H9 (cell line): Measurements from ENCODE around the gene SVEP1. TPM values are rescaled to one million over a fixed set of nuclear protein-coding genes. Genes with fewer than 3 reads are reported as not detected.

Source experiments
- DNase-seq: peaks from one replicate; pipeline ENCODE4 v3.0.0-alpha.2; 2017
- H2AFZ ChIP-seq: one replicate; pipeline ENCODE4 v1.6.1; 2013; ENCODE audit warnings: mild to moderate bottlenecking, low read length, control low read depth, moderate library complexity
- H2AK5ac ChIP-seq: 2 replicates; pipeline ENCODE4 v1.6.1; 2013; ENCODE audit warnings: low read length, control low read depth, mixed read lengths; ENCODE audit not compliant: insufficient read length
- H2BK120ac ChIP-seq: one replicate; pipeline ENCODE4 v1.6.1; 2013; ENCODE audit warnings: low read depth, mild to moderate bottlenecking, low read length, control low read depth, inconsistent platforms; ENCODE audit not compliant: poor library complexity, severe bottlenecking
- H2BK12ac ChIP-seq: 2 replicates; pipeline ENCODE4 v1.6.1; 2013; ENCODE audit warnings: low read length, control low read depth, mixed read lengths, low read depth; ENCODE audit not compliant: insufficient read length
- H2BK15ac ChIP-seq: 2 replicates; pipeline ENCODE4 v1.6.1; 2013; ENCODE audit warnings: low read depth, low read length, control low read depth
- H2BK20ac ChIP-seq: one replicate; pipeline ENCODE4 v1.6.1; 2013; ENCODE audit warnings: low read depth, mild to moderate bottlenecking, low read length, control low read depth, inconsistent platforms; ENCODE audit not compliant: poor library complexity, severe bottlenecking
- H2BK5ac ChIP-seq: 2 replicates; pipeline ENCODE4 v1.6.1; 2013; ENCODE audit warnings: low read length, control low read depth, mixed read lengths; ENCODE audit not compliant: insufficient read length
- H3K14ac ChIP-seq: 2 replicates; pipeline ENCODE4 v1.6.1; 2013; ENCODE audit warnings: low read length, control low read depth; ENCODE audit not compliant: insufficient read depth
- H3K18ac ChIP-seq: 2 replicates; pipeline ENCODE4 v1.6.1; 2013; ENCODE audit warnings: low read depth, mild to moderate bottlenecking, mixed read lengths, low read length, control low read depth; ENCODE audit not compliant: insufficient read length
- H3K23ac ChIP-seq: 2 replicates; pipeline ENCODE4 v1.6.1; 2013; ENCODE audit warnings: low read length, control low read depth, mixed read lengths, low read depth; ENCODE audit not compliant: insufficient read length
- H3K23me2 ChIP-seq: 2 replicates; pipeline ENCODE4 v1.6.1; 2013; ENCODE audit warnings: low read depth, mild to moderate bottlenecking, mixed read lengths, low read length, control low read depth; ENCODE audit not compliant: insufficient read length, poor library complexity, severe bottlenecking
- H3K27ac ChIP-seq: 2 replicates; pipeline ENCODE4 v1.5.1; 2013; ENCODE audit warnings: low read length, control low read depth, mixed read lengths, low read depth; ENCODE audit not compliant: insufficient read length
- H3K27me3 ChIP-seq: 2 replicates; pipeline ENCODE4 v1.6.1; 2013; ENCODE audit warnings: low read length, control low read depth, inconsistent platforms; ENCODE audit not compliant: insufficient read depth
- H3K4ac ChIP-seq: 2 replicates; pipeline ENCODE4 v1.6.1; 2013; ENCODE audit warnings: low read depth, mild to moderate bottlenecking, control low read depth, inconsistent platforms, low read length, moderate library complexity
- H3K4me1 ChIP-seq: 2 replicates; pipeline ENCODE4 v1.6.1; 2013; ENCODE audit warnings: low read length, control low read depth, inconsistent platforms; ENCODE audit not compliant: insufficient read depth
- H3K4me2 ChIP-seq: 2 replicates; pipeline ENCODE4 v1.6.1; 2013; ENCODE audit warnings: low read length, control low read depth, mixed read lengths; ENCODE audit not compliant: insufficient read length, insufficient read depth
- H3K56ac ChIP-seq: 2 replicates; pipeline ENCODE4 v1.6.1; 2013; ENCODE audit warnings: low read depth, mild to moderate bottlenecking, mixed read lengths, low read length, control low read depth; ENCODE audit not compliant: insufficient read length
- H3K79me1 ChIP-seq: 2 replicates; pipeline ENCODE4 v1.6.1; 2013; ENCODE audit warnings: low read depth, mild to moderate bottlenecking, moderate library complexity, low read length, control low read depth, inconsistent platforms; ENCODE audit not compliant: insufficient read depth, poor library complexity, severe bottlenecking
- H3K79me2 ChIP-seq: 2 replicates; pipeline ENCODE4 v1.6.1; 2013; ENCODE audit warnings: low read length, control low read depth, inconsistent platforms; ENCODE audit not compliant: insufficient read depth
- H3K9ac ChIP-seq: 2 replicates; pipeline ENCODE4 v1.6.1; 2013; ENCODE audit warnings: low read length, control low read depth, mixed read lengths; ENCODE audit not compliant: insufficient read length; ENCODE audit errors: extremely low read depth
- H3K9me3 ChIP-seq: one replicate; pipeline ENCODE4 v1.6.1; 2013; ENCODE audit warnings: low read depth, low read length, inconsistent platforms; ENCODE audit not compliant: control insufficient read depth
- H3T11ph ChIP-seq: one replicate; pipeline ENCODE4 v1.6.1; 2013; ENCODE audit warnings: mild to moderate bottlenecking, low read length, control low read depth, inconsistent platforms
- H4K20me1 ChIP-seq: one replicate; pipeline ENCODE4 v1.6.1; 2013; ENCODE audit not compliant: control insufficient read depth, insufficient read length, insufficient read depth
- H4K5ac ChIP-seq: 2 replicates; pipeline ENCODE4 v1.6.1; 2013; ENCODE audit warnings: low read depth, mild to moderate bottlenecking, mixed read lengths, low read length, control low read depth; ENCODE audit not compliant: insufficient read length
- H4K8ac ChIP-seq: replicated peaks from 2 replicates; pipeline ENCODE4 v1.6.1; 2013; ENCODE audit warnings: low read length, control low read depth, mixed read lengths, low read depth; ENCODE audit not compliant: insufficient read length
- H4K91ac ChIP-seq: 2 replicates; pipeline ENCODE4 v1.6.1; 2013; ENCODE audit warnings: low read depth, mild to moderate bottlenecking, moderate library complexity, mixed read lengths, low read length, control low read depth; ENCODE audit not compliant: insufficient read length
- H3K27ac Mint-ChIP-seq, 3 experiments: 2 replicates in 2 of 3; 3 replicates in 1 of 3; pipeline ENCODE4 v1.8.0; 2020 to 2021; ENCODE audit warnings: mixed read lengths in 3 of 3, mild to moderate bottlenecking in 1 of 3, moderate library complexity in 1 of 3
- H3K27me3 Mint-ChIP-seq: 2 replicates; pipeline ENCODE4 v1.8.0; 2021; ENCODE audit warnings: low read depth, mild to moderate bottlenecking, moderate library complexity, mixed read lengths
- H3K36me3 Mint-ChIP-seq, 3 experiments: 2 replicates in 2 of 3; 3 replicates in 1 of 3; pipeline ENCODE4 v1.8.0; 2020 to 2021; ENCODE audit warnings: low read depth in 3 of 3, mixed read lengths in 3 of 3; ENCODE audit not compliant: insufficient read depth in 1 of 3
- H3K4me1 Mint-ChIP-seq, 2 experiments: 2 replicates each; pipeline ENCODE4 v1.8.0; 2020; ENCODE audit warnings: mixed read lengths in 2 of 2
- H3K4me3 Mint-ChIP-seq, 2 experiments: 2 replicates in 1 of 2; 3 replicates in 1 of 2; pipeline ENCODE4 v1.8.0; 2020 to 2021; ENCODE audit warnings: mild to moderate bottlenecking in 2 of 2, mixed read lengths in 2 of 2, moderate library complexity in 1 of 2
- H3K9me3 Mint-ChIP-seq, 2 experiments: 2 replicates in 1 of 2; 3 replicates in 1 of 2; pipeline ENCODE4 v1.8.0; 2020; ENCODE audit warnings: mild to moderate bottlenecking in 2 of 2, mixed read lengths in 2 of 2, moderate library complexity in 1 of 2
- CTCF ChIP-seq: fragments of 200-600 bp; sonication (generic); conservative IDR thresholded peaks from 3 replicates; pipeline ENCODE4 v1.8.0; 2021; ENCODE audit warnings: antibody characterized with exemption, mild to moderate bottlenecking
- WGBS: extraction: QIAGEN DNeasy Blood & Tissue Kit; methylation state at CpG from one replicate; pipeline ENCODE4 v1.1.7; 2013; ENCODE audit warnings: missing lambda C conversion rate, low lambda C conversion rate, mixed read lengths; ENCODE audit not compliant: insufficient read length; ENCODE audit errors: extremely low coverage; 5-methylcytosine and 5-hydroxymethylcytosine counted together
- total RNA-seq: library from RNA; stranded (reverse); gene quantifications from 2 replicates; pipeline ENCODE4 v1.2.1, GENCODE V29; 2021

Gene SVEP1
- total RNA-seq, 1 experiment from 2014 or later = 0.17 TPM

DNA sequence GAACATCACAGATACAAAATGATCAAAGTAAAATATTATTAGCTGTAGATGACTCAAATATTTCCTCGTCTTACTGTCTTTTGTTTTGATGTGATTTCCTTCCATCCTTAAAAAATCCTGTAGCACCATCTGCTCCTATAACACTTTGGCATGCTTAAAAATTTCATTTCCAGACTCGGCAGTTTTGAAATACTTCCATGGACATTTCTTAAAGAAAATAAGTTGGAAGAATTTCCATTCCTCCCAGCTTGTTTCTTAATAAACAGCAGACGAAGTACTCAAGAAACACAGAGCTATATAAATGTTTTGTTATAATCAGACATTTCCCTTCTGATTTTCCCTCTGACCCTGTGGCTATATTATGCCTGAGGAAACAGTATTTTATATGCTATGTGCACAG lies 41.2 kb upstream of the SVEP1 start:
- Histone ChIP-seq H3K4ac (no peak overlapping the region), H3K9me3 (no peaks in the 10 kb centered on the region), H2BK20ac (no peak overlapping the region), H4K20me1 (no peaks in the 10 kb centered on the region), H3T11ph (no peak overlapping the region), H2AFZ (no peak overlapping the region), H2BK12ac (no peak overlapping the region), H3K27me3 (no peaks in the 10 kb centered on the region), H3K27ac (no peak overlapping the region), H3K79me2 (no peaks in the 10 kb centered on the region), H4K91ac (no peak overlapping the region), H2BK15ac (no peak overlapping the region), H3K9ac (no peak overlapping the region), H3K4me1 (no peaks in the 10 kb centered on the region), H4K5ac (no peak overlapping the region), H4K8ac (no peak overlapping the region), H2AK5ac (no peak overlapping the region), H2BK5ac (no peak overlapping the region), H3K56ac (no peak overlapping the region), H3K18ac (no peak overlapping the region), H3K4me2 (no peak overlapping the region), H3K23ac (no peak overlapping the region), H3K14ac (no peak overlapping the region), H3K79me1 (no peaks in the 10 kb centered on the region), H2BK120ac (no peak overlapping the region), H3K23me2 (no peaks in the 10 kb centered on the region)
- WGBS = no CpG with 5 or more reads among the region's 3 CpGs
- TF ChIP-seq CTCF = no peak
- Mint-ChIP-seq H3K9me3 (no peaks in the 10 kb centered on the region; a peak in 1 of 5 replicates), H3K4me1 (peaks cover 0 to 12% of the 10 kb centered on the region in 2 experiments; a peak in 2 of 4 replicates), H3K27ac (no peak overlapping the region), H3K27me3 (no peaks in the 10 kb centered on the region), H3K36me3 (no peaks in the 10 kb centered on the region), H3K4me3 (no peak overlapping the region)
- no peak for DNase-seq
